GM04503 (cell line): Measurements from ENCODE around the gene IL4I1.

Source experiments
- DNase-seq: peaks from one replicate; pipeline ENCODE4 v3.0.0-alpha.2; 2012; ENCODE audit warnings: low read depth

Gene IL4I1

DNA sequence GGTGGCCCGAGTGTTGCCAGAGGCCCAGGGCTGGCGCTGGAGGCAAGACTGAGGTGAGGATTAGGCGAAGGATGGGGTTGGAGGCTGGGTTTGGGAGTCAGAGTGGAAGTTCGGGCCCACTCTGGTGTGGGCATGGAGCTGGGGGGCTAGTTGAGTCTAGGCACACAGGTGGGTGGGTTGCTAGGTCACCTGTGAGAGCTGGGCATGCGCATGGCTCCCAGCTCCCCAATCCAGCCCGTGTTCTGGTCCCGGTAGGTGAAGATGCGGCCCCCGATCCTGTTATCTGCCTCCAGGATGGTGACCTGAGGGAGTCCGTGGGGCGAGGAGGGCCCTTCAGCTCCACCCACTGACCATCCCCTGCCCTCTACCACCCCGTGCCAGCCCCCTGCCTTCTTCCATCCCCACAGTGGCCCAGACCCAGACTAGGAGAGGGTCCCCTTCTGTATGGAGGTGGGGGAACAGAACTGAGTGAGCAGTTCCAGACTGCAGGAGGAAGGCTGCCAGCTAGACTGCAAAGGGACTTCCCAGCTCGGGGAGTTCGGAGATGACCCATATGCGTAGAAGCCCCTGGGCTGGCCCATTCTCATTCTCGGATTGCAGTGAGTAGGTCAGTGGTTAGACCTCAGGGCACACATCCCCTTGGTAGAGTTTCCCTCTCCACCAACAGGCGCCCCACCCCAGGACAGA, 1.7 kb downstream of the IL4I1 start:
- no peak for DNase-seq

DNA sequence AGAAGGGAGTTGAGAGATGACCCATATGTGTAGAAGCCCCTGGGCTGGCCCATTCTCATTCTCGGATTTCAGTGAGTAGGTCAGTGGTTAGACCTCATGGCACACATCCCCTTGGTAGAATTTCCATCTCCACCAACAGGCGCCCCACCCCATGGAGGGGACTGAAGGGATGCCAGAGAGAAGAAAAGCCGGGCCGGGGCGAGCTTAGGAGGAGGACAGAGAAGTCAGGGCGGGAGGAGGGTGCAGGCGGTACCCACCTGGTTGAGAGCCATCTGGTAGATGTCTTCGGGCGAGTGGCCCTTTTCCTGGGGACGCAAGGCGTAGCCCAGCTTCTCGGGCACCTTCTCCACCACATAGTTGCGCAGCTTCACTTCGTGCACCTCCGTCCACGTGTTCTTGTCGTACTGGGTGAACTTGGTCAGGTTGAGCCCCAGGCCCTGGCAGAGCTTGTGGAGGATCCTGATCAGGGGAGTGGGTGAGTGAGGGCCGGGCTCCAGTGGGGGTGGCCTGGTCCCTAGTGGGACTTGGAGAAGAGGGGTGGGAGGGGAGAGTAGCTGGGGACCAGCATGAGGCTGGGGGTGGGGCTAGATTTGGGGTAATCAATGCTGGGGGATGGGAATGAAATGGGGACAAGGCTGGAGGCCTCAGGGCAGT, 2.5 kb downstream of the IL4I1 start:
- no peak for DNase-seq

DNA sequence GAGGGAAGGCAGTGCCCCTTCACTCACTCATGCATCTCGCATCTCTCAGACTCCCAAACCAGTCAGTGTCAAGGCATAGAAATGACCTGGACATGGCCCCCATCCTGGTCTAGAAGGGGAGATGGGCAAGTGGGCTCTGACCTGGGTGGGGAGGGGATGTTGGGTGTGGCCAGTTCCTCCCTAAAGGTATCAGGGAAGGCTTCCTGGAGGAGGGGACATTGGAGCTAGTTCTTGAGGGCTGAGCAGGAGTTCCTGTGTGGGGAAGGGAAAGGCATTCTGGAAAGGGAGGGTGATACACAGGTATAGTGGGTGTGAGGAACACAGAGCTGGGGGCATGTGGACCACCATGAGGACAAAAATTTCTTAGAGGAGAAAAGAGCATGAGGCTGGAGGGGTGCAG, 4.0 kb downstream of the IL4I1 start:
- no peak for DNase-seq

DNA sequence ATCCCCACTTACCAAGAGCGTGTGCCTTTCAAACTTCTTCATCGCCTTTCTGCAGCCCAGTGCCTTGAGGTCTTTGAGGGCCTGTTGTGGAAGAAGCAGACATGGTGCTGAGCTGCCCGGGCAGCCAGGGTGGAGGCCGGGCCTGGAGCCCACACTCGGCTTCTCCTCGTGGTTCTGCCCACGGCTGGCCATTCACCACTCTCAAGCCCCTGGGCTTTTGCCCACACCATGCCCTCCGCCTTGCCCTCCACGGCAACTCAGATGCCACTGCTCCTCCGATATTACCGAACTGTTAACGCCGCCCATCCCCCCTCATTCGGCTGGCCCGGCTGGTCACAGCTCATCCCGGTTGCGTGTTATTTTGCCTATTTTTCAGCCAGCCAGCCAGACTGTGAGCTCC, 5.3 kb downstream of the IL4I1 start:
- DNase-seq = no peak

DNA sequence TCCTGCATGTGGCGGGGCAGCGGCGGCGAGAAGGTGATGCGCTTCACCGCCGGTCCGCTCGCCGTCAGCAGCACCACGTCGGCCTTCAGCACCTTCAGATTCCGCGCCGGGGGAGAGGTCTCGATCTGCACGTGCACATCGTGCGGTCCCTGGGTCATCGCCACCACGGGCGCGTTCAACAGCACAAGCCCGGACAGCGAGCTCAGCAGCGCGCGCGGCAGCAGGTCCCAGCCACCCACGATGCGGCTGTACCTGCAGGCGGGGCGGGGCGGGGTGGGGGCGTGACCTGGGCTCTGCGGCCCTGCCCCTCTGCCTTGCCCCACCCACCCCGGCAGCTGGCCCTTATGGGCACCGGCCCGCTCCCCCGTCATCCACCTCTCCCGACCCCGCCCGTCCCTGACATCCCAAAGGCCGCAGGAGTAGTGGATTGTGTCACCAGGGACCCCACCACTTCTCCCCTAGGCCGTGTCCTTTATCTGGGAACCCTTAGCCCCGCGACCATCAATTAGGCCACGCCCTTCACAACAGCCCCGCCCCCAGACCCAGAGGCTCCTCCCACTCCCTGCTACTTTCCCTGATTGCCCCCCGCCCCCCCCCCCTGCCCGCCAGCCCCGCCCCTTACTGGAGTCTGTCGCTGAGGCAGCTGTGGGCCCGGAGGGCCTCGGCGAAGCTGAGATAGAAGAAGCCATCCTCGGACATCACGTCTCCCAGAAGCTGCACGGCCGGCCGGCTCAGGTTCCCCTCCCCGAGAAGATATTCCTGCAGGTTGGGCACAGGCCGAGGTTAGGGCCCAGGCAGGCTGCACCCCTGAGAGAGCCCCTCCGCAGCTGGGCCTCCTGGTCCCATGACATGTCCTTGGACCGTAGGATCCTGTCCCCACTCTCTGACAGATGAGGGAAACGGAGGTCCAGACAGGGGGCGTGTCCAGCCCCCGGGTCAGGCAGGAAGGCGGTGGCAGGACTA, 6.1 kb downstream of the IL4I1 start:
- no peak for DNase-seq

DNA sequence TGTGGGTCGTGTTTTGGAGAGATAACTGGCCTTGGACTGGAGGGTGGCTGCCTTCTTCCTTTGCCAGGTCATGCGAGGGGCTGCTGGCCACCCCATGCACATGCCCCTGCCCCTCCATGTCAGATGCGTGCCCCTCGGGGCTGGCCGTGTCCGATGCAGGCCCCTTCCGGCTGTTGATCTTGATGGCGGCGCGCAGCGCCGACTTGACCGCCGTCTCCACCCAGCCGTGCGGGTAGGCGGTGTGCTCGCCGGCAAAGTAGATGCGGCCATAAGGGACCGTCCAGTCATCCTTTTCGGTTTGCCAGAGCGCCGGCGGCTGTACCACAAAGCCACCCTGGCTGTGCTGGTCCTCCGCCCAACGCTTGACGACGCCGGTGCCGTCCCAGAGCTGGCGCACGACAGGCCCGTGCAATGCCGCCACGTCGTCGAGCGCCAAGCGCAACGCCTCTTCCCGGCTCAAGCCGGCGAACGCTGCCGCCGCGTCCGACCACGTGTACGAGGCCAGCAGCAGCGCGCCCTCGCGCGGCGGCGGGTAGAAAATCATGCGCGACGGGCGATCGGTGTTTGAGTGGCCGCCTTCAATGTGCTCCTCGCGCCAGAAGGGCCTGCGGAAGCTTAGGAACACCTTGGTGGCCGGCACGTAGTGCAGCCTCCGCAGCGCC, 6.9 kb downstream of the IL4I1 start:
- DNase-seq = no peak

DNA sequence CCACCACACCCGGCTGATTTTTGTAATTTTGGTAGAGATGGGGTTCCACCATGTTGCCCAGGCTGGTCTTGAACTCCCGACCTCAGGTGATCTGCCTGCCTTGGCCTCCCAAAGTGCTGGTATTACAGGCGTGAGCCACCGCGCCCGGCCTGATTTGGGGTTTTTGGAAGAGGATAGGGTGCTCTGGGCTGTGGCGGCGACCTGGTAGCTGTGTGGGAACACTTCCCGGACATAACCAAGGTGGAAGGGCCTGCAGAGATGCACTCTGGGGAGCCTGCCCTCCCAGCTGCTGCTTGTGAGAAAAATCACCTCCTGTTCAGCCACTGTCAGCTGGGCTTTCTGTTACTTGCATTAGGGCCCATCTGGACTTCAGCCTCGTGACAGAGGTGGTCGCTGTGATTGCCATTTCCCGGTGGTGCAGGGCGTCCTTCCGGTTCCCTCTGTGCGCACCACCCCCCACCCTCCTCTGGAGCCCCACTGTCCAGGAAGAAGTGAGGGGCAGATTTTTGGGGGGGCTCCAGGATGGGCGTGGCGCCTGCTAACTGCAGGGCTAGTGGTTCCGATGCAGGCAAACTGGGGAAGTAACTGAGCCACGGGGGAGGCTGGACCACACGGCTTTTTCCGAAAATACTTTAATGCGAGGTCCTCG, 7.5 kb downstream of the IL4I1 start:
- no peak for DNase-seq

DNA sequence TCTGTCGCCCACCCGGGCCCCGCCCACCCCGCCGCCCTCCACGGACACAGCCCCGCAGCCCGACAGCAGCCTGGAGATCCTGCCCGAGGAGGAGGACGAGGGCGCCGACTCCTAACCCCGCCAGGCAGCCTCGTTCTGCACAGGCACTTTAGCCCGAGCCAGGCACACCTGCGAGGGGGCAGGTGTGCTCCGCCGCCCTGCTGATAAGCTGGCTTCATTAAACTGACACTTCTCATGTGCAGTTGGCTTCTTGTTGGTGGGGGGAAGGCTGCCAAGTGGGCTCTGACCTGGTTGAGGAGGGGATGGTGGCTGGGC, 8.2 kb downstream of the IL4I1 start:
- no peak for DNase-seq

DNA sequence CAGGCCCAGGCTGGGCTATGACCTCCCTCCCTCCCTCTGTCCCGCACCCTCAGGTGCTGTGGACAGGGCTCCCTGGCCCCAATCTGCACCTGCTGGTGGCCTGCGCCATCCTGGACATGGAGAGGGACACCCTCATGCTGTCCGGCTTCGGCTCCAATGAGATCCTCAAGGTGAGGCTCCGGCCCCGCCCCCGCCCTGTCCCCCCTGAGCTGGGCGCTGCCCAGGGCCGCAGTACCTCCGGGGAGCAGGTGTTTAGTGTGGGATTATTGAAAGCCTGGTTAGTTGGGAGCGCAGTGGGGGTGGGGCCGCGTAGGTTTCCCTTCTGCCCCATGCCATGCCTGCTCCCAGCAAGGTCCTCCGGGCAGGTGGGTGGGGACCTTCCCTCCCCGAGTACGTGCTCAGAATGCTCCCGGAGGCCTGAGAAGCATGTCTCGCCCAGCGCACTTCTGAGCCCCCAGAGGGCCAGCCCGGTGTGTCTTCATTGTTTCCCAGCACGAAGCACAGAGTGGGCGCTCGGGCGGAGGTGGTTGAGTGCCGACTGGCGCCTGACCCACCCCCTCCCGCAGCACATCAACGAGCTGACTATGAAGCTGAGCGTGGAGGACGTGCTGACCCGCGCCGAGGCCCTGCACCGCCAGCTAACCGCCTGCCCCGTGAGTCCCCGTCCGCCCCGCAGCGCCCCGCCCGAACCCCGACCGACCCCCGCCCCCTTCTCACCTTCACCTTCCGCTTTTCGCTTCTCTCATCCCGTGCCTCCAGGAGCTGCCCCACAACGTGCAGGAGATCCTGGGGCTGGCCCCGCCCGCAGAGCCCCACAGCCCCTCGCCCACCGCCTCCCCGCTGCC, 8.8 kb downstream of the IL4I1 start:
- no peak for DNase-seq

DNA sequence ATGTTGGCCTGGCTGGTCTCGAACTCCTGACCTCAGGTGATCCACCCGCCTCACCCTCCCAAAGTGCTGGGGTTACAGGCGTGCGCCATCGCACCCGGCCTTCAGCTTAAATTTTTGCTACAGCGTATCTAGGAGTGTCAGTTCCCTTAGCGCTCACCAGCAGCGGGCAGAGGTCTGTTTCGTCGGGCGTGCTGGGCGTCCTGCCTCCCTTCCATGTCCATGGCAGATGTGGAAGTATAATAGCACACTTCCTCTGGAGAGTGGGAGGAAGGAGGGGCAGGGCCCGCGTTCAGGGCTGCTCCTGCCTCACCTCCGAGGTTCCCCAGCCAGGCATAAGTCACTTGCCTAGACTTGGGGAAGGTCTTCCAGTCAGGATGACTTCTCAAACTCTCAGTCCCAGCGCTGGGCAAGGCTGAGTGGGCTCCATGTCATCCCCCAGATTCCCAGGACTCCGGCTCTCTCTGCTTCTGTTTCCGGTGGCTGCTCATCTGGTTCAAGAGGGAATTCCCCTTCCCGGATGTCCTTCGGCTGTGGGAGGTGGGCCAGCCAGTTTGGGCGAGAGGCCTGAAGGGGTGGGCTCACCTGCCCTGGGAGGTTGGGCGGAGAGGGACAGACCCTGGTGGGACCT, 9.5 kb downstream of the IL4I1 start:
- DNase-seq = no peak

DNA sequence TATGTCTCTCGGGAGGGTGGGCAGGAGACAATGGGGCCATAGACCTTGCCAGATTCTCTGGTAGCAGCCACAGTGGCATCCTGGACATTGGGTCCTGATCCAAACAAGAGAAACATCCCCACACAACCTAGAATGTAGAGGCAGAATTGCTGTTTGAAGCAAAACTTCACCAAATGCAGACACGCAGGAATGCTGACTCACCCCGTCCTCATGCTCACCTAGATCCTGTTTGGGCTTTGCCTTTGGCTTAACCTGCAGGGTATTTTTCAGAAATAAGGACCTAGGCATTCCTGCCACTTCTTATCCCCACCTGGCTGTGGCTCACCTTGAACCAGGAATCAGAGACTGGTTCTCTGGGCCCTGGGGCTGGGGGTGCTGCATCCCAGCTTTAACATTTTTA, 11.9 kb downstream of the IL4I1 start:
- no peak for DNase-seq

DNA sequence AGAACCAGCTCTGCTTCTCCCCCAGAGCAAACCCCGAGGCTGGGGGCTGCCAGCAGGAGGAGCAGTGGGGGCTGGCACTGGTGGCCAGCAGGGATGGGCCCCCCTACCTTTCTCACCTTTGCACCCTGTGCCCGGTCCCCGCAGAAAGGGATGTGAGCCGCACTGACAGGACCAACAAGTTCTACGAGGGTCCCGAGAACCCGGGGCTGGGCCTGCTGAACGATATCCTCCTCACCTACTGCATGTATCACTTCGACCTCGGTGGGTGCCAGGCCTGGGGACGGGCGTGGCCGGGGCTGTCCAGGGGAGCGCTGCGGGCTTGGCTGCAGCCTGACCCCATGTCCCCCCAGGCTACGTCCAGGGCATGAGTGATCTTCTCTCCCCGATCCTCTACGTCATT, 12.6 kb downstream of the IL4I1 start:
- no peak for DNase-seq

DNA sequence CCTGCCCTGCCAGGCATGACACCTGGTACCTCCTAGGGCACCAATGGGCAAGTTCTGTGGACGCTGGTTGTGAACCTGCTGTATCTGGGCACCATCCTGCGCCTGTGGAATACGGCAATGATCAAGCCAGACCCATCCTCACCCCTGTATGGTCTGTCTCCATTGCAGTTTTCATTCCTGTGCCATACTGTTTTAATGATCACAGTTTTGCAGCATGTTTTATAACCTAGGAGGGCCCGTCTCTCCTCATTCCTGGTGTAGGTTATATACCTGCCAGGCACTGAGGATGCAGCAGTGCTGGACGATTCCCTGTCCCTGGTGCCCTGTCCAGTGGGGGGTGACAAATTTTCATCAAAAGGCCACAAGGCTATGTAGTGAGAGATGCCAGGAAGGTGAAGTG, 13.6 kb downstream of the IL4I1 start:
- DNase-seq = no peak

DNA sequence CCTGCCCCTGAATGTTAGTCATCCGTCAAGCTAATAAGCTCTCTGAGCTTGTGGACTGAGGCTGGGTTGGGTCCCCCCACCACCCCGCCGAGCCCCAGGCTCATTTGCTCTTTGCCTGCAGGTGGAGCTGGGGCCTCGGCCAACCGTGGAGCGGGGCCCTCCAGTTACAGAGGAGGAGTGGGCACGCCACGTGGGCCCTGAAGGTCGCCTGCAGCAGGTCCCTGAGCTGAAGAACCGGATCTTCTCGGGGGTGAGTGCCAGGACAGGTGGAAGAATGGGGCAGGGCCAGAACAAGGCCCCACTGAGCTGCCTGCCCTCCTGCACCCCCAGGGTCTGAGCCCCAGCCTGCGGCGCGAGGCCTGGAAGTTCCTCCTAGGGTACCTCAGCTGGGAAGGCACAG, 14.0 kb downstream of the IL4I1 start:
- DNase-seq = no peak

DNA sequence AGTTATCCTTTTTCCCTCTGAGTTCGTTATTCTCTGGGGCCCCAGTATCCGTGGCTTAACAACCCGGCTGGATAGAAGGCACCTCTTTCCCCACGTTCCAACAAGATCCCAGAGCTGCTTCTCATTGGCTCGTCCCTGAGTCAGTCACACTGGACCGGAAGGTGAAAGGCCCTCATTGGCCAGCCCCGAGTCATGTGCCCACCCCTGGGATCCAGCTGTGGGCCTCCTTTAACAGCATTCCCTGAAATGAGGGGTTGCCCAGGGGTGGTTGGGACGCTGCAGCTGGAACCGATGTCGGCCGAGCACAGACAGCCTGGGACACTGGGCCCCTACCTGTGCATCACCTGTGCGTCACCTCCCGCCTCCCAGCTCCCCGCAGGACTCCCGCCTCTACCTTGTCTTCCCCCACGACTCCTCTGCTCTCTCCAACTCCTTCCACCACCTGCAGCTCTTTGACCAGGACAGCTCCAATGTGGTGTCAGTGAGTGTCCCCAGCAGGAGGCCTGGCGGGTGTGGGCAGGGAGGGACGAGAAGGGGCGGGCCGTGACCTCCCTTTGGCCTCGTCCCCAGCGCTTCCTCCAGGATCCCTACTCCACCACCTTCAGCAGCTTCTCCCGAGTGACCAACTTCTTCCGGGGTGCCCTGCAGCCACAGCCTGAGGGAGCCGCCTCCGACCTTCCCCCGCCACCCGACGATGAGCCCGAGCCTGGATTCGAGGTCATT, 14.9 kb downstream of the IL4I1 start:
- DNase-seq = no peak

DNA sequence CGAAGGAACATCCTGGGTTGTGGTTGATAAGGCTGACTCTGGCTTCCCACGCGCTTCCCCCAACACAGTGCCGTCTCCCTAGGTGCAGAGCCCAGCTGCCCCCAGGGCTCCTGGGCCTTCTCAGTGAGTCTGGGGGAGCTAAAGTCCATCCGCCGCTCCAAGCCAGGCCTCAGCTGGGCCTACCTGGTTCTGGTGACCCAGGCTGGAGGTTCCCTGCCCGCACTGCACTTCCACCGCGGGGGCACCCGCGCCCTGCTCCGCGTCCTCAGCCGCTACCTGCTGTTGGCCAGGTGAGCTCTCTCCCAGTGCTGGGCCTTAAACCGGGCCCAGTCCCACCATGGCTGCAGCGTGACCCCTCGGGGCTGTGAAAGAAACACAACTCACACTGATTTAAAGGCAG, 15.5 kb downstream of the IL4I1 start:
- no peak for DNase-seq

DNA sequence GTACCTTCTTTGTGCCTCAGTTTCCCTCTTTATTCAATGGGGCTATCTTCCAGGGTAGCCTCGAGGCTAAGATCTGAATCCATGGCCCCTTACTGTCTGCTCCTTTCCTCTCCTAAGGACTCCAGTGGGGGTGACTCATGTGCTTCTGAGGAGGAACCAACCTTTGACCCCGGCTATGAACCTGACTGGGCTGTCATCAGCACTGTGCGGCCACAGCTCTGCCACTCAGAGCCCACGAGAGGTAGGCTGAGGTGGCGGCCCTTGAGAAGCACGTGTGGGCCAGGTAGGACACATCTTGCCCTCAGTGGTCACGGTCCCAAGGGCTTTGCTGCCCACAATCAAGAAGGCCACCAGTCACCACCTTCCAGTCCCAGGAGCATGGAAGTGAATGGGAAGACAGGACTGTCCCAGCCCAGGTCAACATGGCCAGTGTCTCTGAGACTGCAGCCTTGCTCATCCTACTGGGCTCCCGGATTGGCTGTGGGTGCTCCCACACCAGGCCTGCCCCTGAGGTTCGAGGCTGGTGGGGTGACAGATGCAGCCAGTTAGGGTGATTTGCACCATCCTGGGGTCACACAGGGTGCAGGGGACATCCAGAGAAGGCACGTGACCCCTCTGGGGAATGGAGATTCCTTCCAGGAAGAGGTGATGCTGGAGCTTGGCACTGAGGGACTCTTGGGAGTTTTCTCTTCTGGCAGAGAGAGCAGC, 16.4 kb downstream of the IL4I1 start:
- DNase-seq = no peak

DNA sequence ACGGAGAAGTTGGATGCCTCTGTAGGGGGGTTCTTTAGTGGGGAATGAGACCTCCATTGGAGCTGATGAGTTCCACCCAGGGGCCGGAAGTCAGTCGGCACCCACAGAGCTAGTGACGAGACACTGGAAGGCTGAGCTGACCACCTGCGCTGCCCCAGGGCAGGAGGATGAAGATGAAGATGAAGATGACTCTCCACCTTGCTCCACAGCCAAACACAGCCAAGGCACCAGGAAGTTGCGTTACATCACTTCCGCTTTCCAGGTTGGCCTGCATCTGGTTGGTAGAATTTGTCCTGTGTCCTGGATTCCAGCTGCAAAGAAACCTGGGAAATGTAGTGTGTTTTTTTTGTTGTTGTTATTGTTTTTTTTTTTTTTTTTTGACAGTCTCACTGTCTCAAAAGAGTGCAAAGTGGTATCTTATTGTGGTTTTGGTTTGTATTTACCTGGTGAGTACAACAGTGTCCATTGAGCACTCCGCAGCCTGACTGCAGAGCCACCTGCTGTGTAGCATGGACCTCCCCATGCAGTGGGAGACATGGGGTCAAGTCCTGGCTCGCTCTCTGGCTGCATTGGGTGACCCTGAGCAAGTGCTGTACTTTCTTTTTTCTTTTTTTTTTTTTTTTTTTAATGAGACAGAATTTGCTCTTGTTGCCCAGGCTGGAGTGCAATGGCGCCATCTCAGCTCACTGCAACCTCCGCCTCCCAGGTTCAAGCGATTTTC, 17.3 kb downstream of the IL4I1 start:
- no peak for DNase-seq

DNA sequence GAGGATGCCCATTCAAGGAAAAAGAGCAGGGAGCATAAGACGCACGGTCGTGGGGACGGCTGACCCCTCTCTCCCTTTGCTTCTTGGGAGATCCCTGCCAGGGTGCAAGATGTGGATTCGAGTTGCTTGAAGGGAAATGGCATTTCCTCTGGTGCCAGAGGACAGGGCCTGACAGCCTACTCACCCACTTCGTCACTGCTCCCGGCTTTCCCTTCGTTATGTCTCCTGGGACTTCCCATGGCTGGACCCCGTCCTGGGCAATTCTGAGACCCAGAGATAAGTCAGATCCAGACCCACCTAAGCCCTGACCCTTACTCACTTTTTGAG, 18.0 kb downstream of the IL4I1 start:
- no peak for DNase-seq
